GM18498 (cell line): Measurements from ENCODE around the gene ZBTB7C.

Experiments
- ATAC-seq: cut with Tn5 transposase; IDR thresholded peaks from one replicate; pipeline ENCODE4 v1.9.1; 2021; ENCODE audit warnings: mild to moderate bottlenecking, moderate library complexity; ENCODE audit not compliant: unreplicated experiment

The ZBTB7C gene

GRCh38 chr18:48355276-48356115 is 53.7 kb downstream of the ZBTB7C start:
- no peak for ATAC-seq

DNA sequence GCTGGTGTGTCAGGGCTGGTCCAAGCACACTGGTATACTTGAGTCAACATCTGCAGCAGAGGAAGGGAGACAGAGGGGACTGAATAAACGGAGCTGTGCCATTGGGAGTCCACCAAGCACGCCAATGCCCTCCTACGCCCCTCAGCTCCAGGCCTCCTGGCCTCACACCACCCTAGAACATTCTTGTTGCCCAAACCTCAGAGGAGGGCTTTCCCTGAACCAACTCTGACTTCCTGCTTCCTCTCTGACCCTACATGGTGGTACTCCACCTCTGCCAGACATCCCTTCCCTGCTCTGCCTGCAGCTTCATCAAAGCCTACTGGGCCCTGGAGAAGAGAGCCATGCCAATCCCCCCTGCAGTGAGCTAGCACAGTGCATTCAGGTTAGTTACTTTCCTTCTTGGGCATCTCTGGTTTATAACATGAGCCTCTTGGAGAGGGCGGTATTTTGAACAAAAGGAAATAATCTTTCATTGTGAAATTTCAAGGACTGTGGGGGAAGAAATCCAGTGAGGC is 54.4 kb downstream of the ZBTB7C start:
- no peak for ATAC-seq

DNA sequence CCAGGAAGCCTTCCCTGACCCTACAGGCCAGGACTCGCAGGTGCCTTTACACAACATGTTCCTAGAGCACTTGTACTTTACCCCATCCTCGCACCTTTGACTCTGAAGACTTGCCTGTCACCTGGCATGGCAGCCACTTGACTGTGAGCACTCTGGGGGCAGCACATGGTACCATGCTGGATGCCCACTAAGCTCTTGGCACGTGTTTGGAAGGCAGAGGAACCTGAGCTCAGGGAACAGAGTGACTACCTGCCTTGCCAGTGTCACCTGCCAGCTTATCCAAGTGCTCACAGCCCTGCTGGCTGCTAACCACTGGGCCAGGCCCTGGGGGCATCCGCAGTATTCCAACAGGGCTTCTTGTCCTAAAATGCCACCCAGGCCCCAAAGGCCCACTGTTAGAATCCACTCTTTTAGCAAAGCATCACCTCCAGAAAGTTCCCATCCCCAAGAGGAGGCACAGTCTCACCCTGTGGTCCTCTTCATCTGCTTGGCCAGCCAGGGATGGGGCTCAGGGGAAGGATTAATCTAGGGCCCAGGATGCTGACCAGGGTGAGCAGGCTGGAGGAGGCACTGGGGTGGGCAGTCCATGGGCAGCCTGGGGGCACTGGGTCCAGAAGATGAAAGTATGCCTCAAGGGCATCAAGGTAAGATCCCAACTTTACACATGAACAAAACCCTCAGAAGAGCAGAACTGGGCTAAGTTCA is 57.0 kb downstream of the ZBTB7C start:
- ATAC-seq = no peak

- ATAC-seq = no peak
These were observed 57.8 kb downstream of the ZBTB7C start for GRCh38 chr18:48351216-48352050.

GRCh38 chr18:48348739-48349138 is 60.4 kb downstream of the ZBTB7C start:
- ATAC-seq = no peak

GRCh38 chr18:48347756-48348326 is 61.3 kb downstream of the ZBTB7C start:
- ATAC-seq = no peak

- ATAC-seq = no peak
These were observed 63.6 kb downstream of the ZBTB7C start for GRCh38 chr18:48345596-48345995.

DNA sequence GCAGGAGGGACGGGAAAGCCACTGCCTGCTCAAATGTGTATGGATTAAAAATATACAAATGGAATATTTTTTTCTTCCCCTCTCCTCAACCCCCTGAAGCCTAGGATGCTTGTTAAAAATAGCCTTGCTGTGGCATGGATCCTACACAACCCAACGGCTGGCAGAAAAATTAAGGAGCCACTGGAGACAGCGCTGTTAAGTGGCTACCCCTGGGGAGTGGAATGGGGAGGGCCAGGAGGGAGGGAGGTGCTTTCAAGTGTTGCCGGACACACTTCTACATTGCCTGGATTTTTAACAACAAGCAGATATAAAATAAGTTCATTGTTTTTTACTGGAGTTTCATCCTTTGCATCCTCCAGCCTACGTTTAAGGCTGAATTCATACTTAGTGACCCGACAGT is 66.6 kb downstream of the ZBTB7C start:
- ATAC-seq = no peak

- ATAC-seq = no peak
These were observed 67.1 kb downstream of the ZBTB7C start for GRCh38 chr18:48342125-48342524.

DNA sequence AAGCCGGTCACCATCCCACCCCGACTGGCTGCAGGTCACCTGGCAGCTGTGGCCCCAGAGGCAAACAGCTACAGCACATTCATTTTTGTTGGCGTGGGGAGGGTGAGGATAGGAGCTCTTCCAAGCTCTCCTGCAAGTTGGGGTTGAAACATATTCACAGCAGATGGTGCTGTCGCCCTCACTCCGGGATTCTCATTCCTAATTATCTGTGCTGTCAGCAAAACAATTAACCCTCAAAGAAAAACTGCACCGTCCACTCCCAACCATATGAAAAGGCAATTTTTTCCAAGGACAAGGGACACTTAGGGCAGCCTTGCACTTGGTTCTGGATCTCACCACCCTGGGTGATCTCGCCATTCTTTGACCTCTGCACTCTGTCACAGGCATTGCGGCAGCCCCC is 68.6 kb downstream of the ZBTB7C start:
- ATAC-seq = no peak

DNA sequence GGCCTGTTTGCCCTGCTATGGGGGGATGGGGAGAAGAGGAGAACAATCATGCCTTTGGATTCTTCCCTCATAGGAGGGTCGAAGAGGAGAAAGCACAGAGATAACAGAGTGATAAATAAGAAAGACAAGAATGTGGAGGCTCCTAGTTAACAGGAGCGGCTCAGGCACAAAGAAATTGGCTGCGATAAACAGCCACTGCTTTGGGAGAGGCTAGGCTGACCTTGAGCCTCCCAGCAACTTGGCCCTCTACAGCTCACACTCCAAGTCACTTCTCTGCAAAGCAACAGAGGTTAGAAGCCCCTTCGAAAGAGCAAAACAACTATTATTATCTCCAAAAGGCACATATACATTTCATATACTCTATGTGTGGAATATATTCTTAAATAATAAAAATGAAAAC is 69.5 kb downstream of the ZBTB7C start:
- ATAC-seq = no peak

DNA sequence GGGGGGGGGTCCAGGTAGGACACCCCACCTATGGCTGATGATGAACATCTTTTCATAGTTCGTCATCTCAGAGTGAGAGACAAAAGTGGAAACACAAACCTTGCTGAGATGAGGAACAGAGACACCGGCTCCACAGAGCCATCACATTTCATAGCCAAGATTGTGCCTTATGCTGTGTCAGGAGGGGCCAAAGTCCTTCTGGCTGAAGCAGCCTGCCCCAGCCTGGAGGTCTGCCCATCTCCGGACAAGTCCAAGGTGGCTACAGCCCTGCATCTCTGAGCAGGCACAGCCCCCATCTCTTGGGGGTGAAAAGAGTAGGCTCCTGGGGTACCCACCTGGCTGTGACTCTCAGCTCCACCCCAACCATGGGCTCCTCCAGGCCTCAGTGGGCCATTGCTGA is 70.3 kb downstream of the ZBTB7C start:
- no peak for ATAC-seq

- ATAC-seq = no peak
These were observed 72.1 kb downstream of the ZBTB7C start for GRCh38 chr18:48337053-48337452.

- ATAC-seq = no peak
These were observed 72.9 kb downstream of the ZBTB7C start for GRCh38 chr18:48336332-48336731.

DNA sequence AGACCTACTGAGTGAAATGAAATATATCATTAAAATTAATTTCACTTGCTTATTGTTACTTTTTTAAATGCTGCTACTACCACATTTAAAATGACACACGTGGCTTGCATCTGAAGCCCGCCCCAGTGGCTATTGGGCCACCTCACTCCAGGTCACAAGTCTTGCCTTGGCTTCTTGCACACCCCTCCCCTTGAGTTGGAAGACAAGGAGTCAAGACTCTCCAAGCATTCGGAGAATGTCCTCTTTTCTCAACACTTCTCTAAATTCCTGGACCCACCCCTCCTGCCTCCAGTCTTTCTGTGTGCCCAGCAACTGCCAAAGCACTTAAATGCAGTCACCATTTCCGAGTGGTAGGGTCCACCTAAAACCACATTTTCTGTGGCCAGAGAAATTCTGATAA is 73.4 kb downstream of the ZBTB7C start:
- no peak for ATAC-seq

GRCh38 chr18:48334845-48335244 is 74.3 kb downstream of the ZBTB7C start:
- ATAC-seq = no peak

- ATAC-seq = no peak
These were observed 75.6 kb downstream of the ZBTB7C start for GRCh38 chr18:48333563-48333962.

DNA sequence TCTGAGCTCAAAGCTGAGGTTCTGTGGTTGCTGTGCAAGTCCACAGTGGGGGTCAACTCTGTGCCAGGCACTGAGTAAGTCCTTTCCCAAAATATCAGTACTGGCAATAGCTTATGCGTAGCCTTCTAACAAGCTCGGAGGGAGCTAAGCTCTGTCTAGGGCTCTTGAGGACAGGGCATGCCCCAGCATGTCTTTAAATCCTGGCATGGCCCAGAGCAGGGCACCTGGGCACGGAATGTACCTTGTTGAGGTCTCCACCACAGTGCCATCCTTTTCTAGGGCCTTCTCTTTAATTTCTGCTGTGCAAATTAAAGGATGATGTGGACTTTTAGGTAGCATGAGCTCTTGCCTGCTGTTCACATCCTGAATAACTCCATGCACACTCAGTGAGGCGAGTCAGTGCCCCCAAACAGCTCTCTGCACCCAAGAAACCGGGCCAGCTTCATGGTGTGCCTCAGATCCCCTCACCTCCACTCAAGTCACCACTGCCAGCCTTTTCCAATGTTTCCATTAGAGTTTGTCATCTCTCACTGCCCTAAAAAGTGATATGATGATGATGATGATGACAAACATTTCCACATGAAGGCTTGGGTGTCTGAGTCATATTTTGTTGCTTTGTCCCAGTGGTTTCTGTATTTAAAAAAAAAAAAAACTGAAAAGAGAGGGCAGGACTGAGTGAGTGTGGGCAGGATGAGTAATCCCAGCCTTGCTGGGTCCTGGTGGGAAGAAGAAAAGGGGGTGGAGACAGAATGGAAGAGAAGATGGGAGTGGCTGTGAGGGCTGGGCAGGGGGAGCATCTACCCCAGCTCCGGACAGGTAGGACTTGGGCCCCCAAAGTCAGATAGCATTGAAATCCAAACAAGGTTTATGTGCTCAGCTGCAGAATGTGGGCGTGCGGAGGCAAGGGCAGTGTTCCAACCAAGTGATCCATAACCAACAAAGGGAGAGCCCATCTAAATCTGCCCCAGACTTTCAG is 78.9 kb downstream of the ZBTB7C start:
- no peak for ATAC-seq

DNA sequence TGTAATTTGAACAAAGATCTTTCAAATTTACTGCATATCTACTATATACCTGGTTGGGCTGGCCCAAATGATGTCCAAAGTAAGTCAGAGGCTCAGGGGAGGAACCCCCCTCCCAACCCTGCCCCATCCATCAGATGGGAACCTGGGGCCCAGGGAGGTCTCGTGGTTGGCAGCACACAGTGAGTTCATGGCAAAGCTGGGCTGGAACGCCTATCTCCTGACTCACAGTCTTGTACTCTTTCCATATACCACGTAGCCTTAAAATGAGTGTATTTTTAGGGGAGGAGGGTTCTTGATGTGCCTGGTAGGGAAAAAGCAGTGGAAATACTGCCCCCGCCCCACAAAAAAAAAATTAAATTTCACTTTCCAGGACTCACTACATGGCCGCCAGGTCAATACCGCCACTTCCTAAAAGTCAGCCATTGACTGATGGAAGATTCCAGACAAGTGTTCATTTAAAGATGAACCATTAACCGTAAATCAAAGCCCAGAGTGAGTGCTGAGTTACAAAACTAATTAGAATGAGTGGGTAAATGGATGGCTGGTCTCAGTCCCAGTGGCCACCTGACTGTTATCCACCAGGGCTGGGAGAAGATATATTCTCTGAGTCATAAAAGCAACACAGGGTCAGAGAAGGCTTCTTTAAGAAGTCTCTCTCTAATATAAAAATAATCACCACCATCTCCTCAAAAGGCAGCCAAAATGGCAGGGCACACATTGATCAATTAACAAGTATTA is 80.5 kb downstream of the ZBTB7C start:
- no peak for ATAC-seq
